ENCODE results near the gene LAG3. TPM values are rescaled to one million over a fixed set of nuclear protein-coding genes. Genes with fewer than 3 reads are reported as not detected.
A peak's percentile ranks its signal among the peaks of the same experiment; 100 is the strongest.

Gene LAG3
- total RNA-seq, 1 experiment from 2014 or later, result 2.6 TPM

DNA sequence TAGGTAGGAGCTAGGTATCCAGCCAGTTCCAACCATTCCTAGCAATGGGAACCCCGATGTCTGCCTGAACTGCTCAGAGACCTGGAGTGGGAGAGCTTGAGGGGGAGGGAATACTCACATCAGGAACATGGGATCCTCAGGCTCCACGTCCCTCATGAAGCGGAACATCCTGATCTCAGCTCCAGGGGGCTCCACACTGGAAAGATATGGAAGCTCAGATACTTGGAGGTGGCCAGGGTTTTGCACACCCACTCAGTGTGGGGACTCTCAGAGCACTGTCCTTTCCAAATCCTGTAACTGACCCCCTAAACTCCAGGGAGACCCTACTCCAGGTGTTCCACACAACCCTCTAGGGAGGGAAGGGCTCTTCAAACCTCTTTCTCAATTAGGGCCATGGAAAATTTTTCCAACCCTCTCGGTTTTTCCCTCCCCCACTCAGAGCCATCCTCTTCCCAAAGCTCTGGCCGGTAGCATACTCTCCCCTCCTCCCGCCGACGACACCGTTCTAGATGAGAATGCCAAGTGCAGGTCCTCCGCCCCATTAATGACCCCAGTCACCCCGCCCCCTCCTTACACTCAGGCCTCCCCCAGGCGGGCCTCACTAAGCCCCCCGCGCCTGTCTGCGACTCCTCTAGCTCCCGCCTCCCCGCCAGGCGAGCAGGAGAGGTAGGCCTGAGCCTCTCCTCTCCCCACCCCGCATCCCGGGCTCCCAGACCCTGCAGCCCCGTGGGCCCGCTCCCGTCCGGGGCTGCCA is 20.0 kb upstream of the LAG3 start (continued):
- TF ChIP-seq CREM (CRISPR knock-in tag; IDR thresholded peaks at IDR 0.05) (no peak), PRDM15 (CRISPR knock-in tag; IDR thresholded peaks at IDR 0.05) (peak; percentile 58; the same call in 1 of the 2 replicates)

DNA sequence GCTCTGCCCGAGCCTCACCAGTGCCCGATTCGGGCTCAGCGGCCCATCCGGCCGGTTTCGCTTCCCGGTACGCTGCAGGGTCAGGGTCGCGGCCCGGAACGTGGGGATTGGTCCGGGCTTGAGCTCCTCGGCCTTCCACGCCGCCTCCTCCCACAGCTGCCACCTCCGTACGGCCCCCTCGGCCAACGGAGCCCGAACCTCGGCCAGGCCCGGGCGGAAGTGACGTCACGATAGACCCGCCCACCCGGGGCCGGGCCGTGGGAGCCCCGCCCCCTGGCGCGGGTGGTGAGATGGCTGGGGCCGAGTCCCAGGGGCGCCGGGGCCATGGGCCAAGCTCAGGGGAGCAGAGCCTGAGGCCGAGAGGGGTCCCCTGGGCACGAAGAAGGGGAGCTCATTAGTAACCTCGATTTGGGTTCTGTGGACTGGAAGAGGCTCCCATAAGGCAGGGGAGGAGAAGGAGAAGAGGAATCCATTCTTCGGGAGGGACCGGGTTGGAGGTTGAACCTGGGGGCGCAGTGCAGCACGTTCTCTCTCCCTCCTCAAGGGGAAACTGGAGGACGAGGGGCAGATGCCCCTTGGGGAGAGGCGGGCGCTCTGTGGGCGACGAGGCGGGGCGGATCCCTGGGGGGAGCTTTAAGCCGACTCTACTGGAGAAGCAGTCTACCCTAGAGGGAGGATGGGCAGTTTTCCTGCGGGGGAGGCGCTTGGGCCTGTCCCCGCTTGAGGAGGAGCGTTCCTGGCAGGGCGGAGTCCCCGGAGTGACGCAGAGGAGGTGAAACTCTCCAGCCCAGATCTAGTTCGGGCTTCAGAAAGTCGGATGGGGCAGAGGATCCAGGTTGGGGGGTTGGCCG is 19.2 kb upstream of the LAG3 start, which contains the start of gene MLF2:
Gene MLF2, minus strand, starts transcription at position 221 of the 851 bp plus-strand sequence. CDS start 807 bp downstream, outside the sequence.
- DNase-seq (ENCODE audit: low spot score) (peak; percentile 99), ATAC-seq (peak; percentile 95)
- Mint-ChIP-seq H3K36me3 (peaks cover 36% of the 10 kb centered on the region), H3K9me3 (no peaks in the 10 kb centered on the region), H3K4me3 (peak within 1 kb of the TSS; percentile 92), H3K27me3 (ENCODE audit: low read depth) (no peaks in the 10 kb centered on the region), H3K27ac (peak within 1 kb of the TSS; percentile 99), H3K4me1 (peaks cover 25% of the 10 kb centered on the region)
- ChIA-PET POLR2A (interaction anchor here (0.5 to 5.1 kb wide), 24 partner anchors 10 to 191 kb away, joined by 3 to 84 read pairs (median 4); partner anchors contain the start of genes C12orf57, CDCA3, COPS7A and GPR162), CTCF (interaction anchor here (0.6 to 7.7 kb wide), 35 partner anchors 9 to 265 kb away, joined by 3 to 234 read pairs (median 6); partner anchors contain the start of genes CDCA3, COPS7A, GNB3 and GPR162)
- no peak for TF ChIP-seq JUN (CRISPR knock-in tag; IDR thresholded peaks at IDR 0.05)
- 0 out of 2 replicates have a peak, but pooled peaks have one; percentile 15 for TF ChIP-seq AFF4 (CRISPR knock-in tag; IDR thresholded peaks at IDR 0.05; ENCODE audit: borderline replicate concordance)
- peak; percentile 52; the same call in 1 of the 2 replicates for TF ChIP-seq ZBTB43 (CRISPR knock-in tag; IDR thresholded peaks at IDR 0.05)
- TF ChIP-seq CBFB (CRISPR knock-in tag; IDR thresholded peaks at IDR 0.05; ENCODE audit: low read depth), result no peak
- peak; percentile 50; the same call in 1 of the 2 replicates for TF ChIP-seq ZNF416 (CRISPR knock-in tag; IDR thresholded peaks at IDR 0.05)
- peak; percentile 39; the same call in 1 of the 2 replicates for TF ChIP-seq ZNF423 (CRISPR knock-in tag; IDR thresholded peaks at IDR 0.05)
- peak; percentile 89 for TF ChIP-seq SP1 (CRISPR knock-in tag; conservative IDR thresholded peaks at IDR 0.05)
- TF ChIP-seq USF1 (CRISPR knock-in tag; IDR thresholded peaks at IDR 0.05), result no peak
- peak; percentile 95 for TF ChIP-seq CREM (CRISPR knock-in tag; IDR thresholded peaks at IDR 0.05)
- TF ChIP-seq MYBL2 (CRISPR knock-in tag; IDR thresholded peaks at IDR 0.05), result peak; percentile 73
- peak; percentile 88 for TF ChIP-seq HMGXB4 (CRISPR knock-in tag; IDR thresholded peaks at IDR 0.05)
- no peak for TF ChIP-seq NFYB (CRISPR knock-in tag; conservative IDR thresholded peaks at IDR 0.05; ENCODE audit: low read depth)
- 0 out of 2 replicates have a peak, but pooled peaks have one; percentile 43 for TF ChIP-seq GTF2I (CRISPR knock-in tag; conservative IDR thresholded peaks at IDR 0.05)
- no peak for TF ChIP-seq ATF2 (CRISPR knock-in tag; IDR thresholded peaks at IDR 0.05; ENCODE audit: borderline replicate concordance, low read depth)
- no peak for TF ChIP-seq ZNF671 (CRISPR knock-in tag; IDR thresholded peaks at IDR 0.05)
- TF ChIP-seq TEAD1 (CRISPR knock-in tag; IDR thresholded peaks at IDR 0.05), result no peak; the same call in none of the 2 replicates
- peak; percentile 80 for TF ChIP-seq GABPB1 (CRISPR knock-in tag; IDR thresholded peaks at IDR 0.05)
- TF ChIP-seq KAT7 (CRISPR knock-in tag; IDR thresholded peaks at IDR 0.05; ENCODE audit: borderline replicate concordance), result 0 out of 2 replicates have a peak, but pooled peaks have one; percentile 67
- no peak for TF ChIP-seq JAZF1 (CRISPR knock-in tag; IDR thresholded peaks at IDR 0.05)
